K562 (cell line): ENCODE measurements around the gene MIS18A. TPM values are rescaled to one million over a fixed set of nuclear protein-coding genes. Genes with fewer than 3 reads are reported as not detected.

Experiments used
- ATF7 ChIP-seq: fragments of 450-650 bp; IDR thresholded peaks from 2 replicates; pipeline ENCODE4 v1.7.1; 2014; ENCODE audit warnings: mild to moderate bottlenecking, moderate library complexity
- CHD1 ChIP-seq: fragments of 200-600 bp; sonication (generic); IDR thresholded peaks from one replicate; pipeline ENCODE4 v1.6.1; 2012; ENCODE audit warnings: mild to moderate bottlenecking, moderate library complexity, low read length, inconsistent platforms
- HES1 ChIP-seq: fragments of 450-650 bp; IDR thresholded peaks from 2 replicates; pipeline ENCODE4 v1.6.1; 2016; ENCODE audit warnings: low read depth, mild to moderate bottlenecking, moderate library complexity
- ID3 ChIP-seq, 2 experiments: fragments of 250-450 bp in 1 of 2; fragments of 450-650 bp in 1 of 2; sonication (Bioruptor Pico) in 1 of 2; IDR thresholded peaks; 2 replicates each; pipeline versions ENCODE4 v1.6.1 to v1.8.0; 2016 to 2021; ENCODE audit warnings: mild to moderate bottlenecking in 2 of 2, moderate library complexity in 2 of 2, missing compliant biosample characterization in 1 of 2, missing genetic modification characterization in 1 of 2
- MAZ ChIP-seq, 2 experiments: fragments of 450-650 bp in 1 of 2; sonication (generic) in 1 of 2; formaldehyde crosslinking; IDR thresholded peaks in 1 of 2; conservative IDR thresholded peaks in 1 of 2; 2 replicates each; pipeline versions ENCODE4 v1.4.0 to v1.5.0; 2020; ENCODE audit warnings: mild to moderate bottlenecking in 1 of 2, missing genetic modification reagents in 1 of 2
- MCM7 ChIP-seq, 2 experiments: fragments of 450-650 bp; IDR thresholded peaks; 2 replicates each; pipeline ENCODE4 v1.6.1; 2016 to 2018
- NRF1 ChIP-seq, 2 experiments: fragments of 450-650 bp; IDR thresholded peaks in 1 of 2; conservative IDR thresholded peaks in 1 of 2; 2 replicates each; pipeline ENCODE4 v1.6.1; 2014; ENCODE audit warnings: mild to moderate bottlenecking in 2 of 2
- PTBP1 ChIP-seq: fragments of 200-400 bp; formaldehyde crosslinking; IDR thresholded peaks from 2 replicates; pipeline ENCODE4 v1.6.1; 2017; ENCODE audit warnings: low read depth, low read length
- RAD51 ChIP-seq: fragments of 450-650 bp; IDR thresholded peaks from 2 replicates; pipeline ENCODE4 v1.7.1; 2016; ENCODE audit warnings: low read depth, mild to moderate bottlenecking, borderline replicate concordance
- RFX1 ChIP-seq: fragments of 450-650 bp; IDR thresholded peaks from 2 replicates; pipeline ENCODE4 v1.6.1; 2016; ENCODE audit warnings: mild to moderate bottlenecking, moderate library complexity
- TCF7 ChIP-seq: sonication (generic); IDR thresholded peaks from 2 replicates; pipeline ENCODE4 v1.6.1; 2016; ENCODE audit warnings: antibody characterized with exemption, borderline replicate concordance
- ZBTB34 ChIP-seq: fragments of 250-450 bp; sonication (Bioruptor Pico); IDR thresholded peaks from 2 replicates; pipeline ENCODE4 v1.8.0; 2021; ENCODE audit warnings: mild to moderate bottlenecking, moderate library complexity
- ZBTB40 ChIP-seq, 2 experiments: fragments of 450-650 bp in 1 of 2; sonication (generic) in 1 of 2; formaldehyde crosslinking in 1 of 2; IDR thresholded peaks; 2 replicates each; pipeline versions ENCODE4 v1.7.1 to v1.9.0; 2016 to 2022; ENCODE audit warnings: inconsistent platforms in 1 of 2, mild to moderate bottlenecking in 1 of 2, missing genetic modification reagents in 1 of 2
- ZNF24 ChIP-seq: fragments of 450-650 bp; IDR thresholded peaks from 2 replicates; pipeline ENCODE4 v1.6.1; 2016
- ZNF354B ChIP-seq: fragments of 250-450 bp; sonication (Bioruptor Pico); IDR thresholded peaks from 2 replicates; pipeline ENCODE4 v1.4.0; 2020
- polyA plus RNA-seq, 8 experiments: library from polyadenylated mRNA; depleted of rRNA in 4 of 8; stranded (reverse) in 5 of 8; unstranded in 3 of 8; fragments of >200 nt; fragmentation: Nextera tagmentation in 2 of 8; fragmentation: Illumina TruSeq in 1 of 8; extraction: Ambion mirVana in 2 of 8; extraction: Trizol in 1 of 8; gene quantifications; 2 replicates each; pipeline versions ENCODE4 v1.2.1 to v1.2.3, GENCODE V29; 2011 to 2014; ENCODE audit warnings: inconsistent platforms in 1 of 8, missing spikeins in 1 of 8
- total RNA-seq, 7 experiments: library from RNA; depleted of rRNA in 6 of 7; stranded (reverse); fragments of >200 nt in 6 of 7; fragmentation: Illumina TruSeq in 2 of 7; extraction: Trizol in 2 of 7; gene quantifications; 2 replicates each; pipeline versions ENCODE4 v1.2.1 to v1.2.3, GENCODE V29; 2011 to 2021; ENCODE audit warnings: low replicate concordance in 1 of 7

Gene MIS18A
- total and polyA plus RNA-seq, 9 of the 15 experiments (the other 6 are each of a cell fraction or from before 2014, with no cell fraction given), result 17.7 to 75.3 (median 60.3) TPM

- no peak for TF ChIP-seq ZBTB40 (IDR thresholded peaks at IDR 0.05)
- no peak for TF ChIP-seq ZBTB40 (CRISPR knock-in tag; IDR thresholded peaks at IDR 0.05)
- TF ChIP-seq ZNF24, result no peak
- TF ChIP-seq PTBP1, result no peak
- TF ChIP-seq TCF7, result no peak
- TF ChIP-seq ZNF354B (CRISPR knock-in tag), result no peak
- TF ChIP-seq ATF7, result peak; percentile 80; the same call in 1 of the 2 replicates
- no peak for TF ChIP-seq MCM7 (IDR thresholded peaks at IDR 0.05)
- TF ChIP-seq RFX1, result no peak
- no peak for TF ChIP-seq RAD51
- peak; percentile 100 for TF ChIP-seq NRF1 (conservative IDR thresholded peaks at IDR 0.05 in 1 of 2, IDR thresholded peaks at IDR 0.05 in 1 of 2)
- no peak for TF ChIP-seq ZBTB34
- peak; percentile 18 for TF ChIP-seq CHD1
- no peak for TF ChIP-seq HES1
- TF ChIP-seq ID3 (CRISPR knock-in tag; IDR thresholded peaks at IDR 0.05), result no peak
- peak; percentile 89 for TF ChIP-seq ID3 (tag; IDR thresholded peaks at IDR 0.05)
- TF ChIP-seq MAZ (CRISPR knock-in tag; conservative IDR thresholded peaks at IDR 0.05 in 1 of 2, IDR thresholded peaks at IDR 0.05 in 1 of 2), result peak; percentile 57 to 83
Measured at GRCh38 chr21:32278518-32279376, at the start of gene MIS18A (continued).
